HG03439 (cell line): ENCODE measurements around the gene CDC27.
"Not testable (repeated sequence)": the region's sequence is repeated elsewhere in the genome, so short reads cannot be mapped to it uniquely, and the experiment has no call there.

Experiments
- ATAC-seq: cut with Tn5 transposase; IDR thresholded peaks from one replicate; pipeline ENCODE4 v1.9.1; 2021; ENCODE audit warnings: mild to moderate bottlenecking, moderate library complexity; ENCODE audit not compliant: unreplicated experiment

Gene CDC27

GRCh38 chr17:47188876-47189731 lies at the start of gene CDC27:
Gene CDC27, minus strand, starts transcription at chr17:47189295. Its CDS starts 123 bp downstream, at chr17:47189172.
- peak; percentile 89 for ATAC-seq

GRCh38 chr17:47238321-47239010 lies 49.4 kb upstream of the CDC27 start:
- no peak for ATAC-seq

DNA sequence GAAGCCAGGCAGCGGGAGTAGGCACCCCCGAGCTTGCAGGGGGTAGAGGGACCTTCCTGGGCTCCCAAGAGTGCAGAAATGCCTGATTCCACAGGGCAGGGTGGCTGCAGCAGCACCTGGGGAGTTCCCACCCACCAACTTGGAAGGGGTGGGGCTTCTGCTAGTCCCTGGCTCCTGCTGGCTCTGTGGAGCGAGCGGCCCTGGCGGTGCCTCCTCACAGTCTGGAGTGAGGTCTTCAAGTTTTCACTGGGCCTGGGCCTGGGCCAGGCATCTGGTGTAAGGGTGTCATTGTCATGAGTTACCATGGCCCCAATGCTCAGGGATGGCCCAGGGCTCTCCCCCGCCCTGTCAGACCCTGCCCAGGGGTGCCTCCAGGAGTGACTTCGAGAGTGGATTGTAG lies 48.7 kb upstream of the CDC27 start:
- no peak for ATAC-seq

GRCh38 chr17:47235923-47236322 lies 46.8 kb upstream of the CDC27 start:
- ATAC-seq = no peak

DNA sequence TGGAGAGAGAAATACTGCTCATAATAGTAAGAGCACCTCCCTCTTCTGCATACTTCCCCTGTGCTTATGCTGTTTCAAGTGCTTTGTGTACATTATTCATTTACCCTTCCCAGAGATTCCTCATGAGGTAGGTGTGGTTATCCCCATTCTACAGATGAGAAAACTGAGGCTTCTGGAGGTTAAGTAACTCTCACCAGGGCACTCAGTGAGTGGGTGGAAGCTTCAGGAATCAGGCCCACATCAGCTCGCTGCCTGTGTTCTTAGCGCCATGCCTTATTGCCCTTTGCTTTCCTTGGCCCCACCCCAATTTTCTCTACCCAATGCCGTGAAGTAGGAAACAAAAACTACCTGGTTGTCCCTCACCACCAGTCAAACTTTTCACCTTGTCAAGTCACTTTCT lies 46.4 kb upstream of the CDC27 start:
- ATAC-seq = no peak

GRCh38 chr17:47232465-47232864 lies 43.4 kb upstream of the CDC27 start:
- ATAC-seq = no peak

- ATAC-seq = no peak
Measured at GRCh38 chr17:47231866-47232265, 42.8 kb upstream of the CDC27 start.

DNA sequence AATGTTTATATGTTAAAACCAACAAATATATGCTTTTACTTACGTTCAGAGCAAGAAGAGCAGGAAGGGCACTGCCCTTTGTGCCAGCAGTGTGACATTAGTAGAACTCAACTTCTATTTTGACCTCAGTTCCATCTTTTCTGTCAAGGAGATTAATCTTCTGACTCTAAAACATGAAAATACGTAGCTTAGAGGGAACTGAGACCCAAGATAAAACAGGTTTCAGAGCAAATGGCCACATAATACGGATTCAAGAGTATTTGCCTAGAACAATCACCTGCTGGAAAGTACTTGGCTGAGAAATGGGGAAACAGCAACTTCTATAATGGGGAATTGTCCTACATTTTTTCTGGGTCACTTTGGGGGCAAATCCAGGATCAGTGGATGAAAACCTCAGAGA lies 42.2 kb upstream of the CDC27 start:
- no peak for ATAC-seq

GRCh38 chr17:47230864-47231263 lies 41.8 kb upstream of the CDC27 start:
- no peak for ATAC-seq

GRCh38 chr17:47229535-47230443 lies 40.7 kb upstream of the CDC27 start:
- peak; percentile 75 for ATAC-seq

DNA sequence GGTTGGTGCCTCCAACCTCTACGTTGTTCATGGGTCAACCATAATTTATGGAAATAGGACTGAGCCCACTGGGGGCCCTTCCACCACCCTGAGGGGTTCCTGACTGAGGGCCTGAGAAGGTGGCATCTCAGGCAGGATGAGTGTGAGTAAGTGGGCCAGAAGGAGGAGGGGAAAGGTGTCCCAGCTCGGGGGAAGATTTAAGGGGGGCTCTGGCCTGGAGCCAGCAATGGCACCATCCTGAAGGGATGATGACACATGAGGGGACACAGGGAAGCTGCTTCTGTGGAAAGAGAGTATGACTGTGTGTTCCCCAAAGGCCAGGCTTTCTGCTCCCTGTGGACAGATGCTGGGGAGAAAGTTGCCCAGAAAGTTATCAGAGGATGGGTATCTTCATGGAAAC lies 38.8 kb upstream of the CDC27 start:
- ATAC-seq = no peak

- ATAC-seq = no peak
Measured at GRCh38 chr17:47225911-47226688, 37.0 kb upstream of the CDC27 start.

DNA sequence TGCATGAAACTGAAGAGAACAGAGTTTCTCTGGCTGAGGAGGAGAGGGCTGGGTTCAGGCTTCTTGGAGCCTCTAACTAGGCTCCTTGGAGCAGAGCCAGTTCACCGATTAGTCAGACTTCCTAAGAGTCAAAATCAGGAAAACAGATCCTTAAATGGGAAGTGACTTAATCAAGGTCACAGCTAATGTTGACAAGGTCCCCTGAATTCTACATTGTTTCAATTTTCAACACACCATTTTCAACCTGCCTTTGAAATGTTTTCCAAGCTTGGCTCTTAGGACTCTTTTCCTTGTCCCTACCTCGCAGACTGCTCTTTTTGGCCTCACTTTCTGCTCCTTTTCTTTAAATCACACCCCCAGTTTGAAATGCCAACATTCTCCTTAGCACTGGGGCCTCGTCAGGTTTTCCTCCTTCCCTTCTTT lies 36.4 kb upstream of the CDC27 start:
- no peak for ATAC-seq

- ATAC-seq = no peak
Measured at GRCh38 chr17:47224966-47225365, 35.9 kb upstream of the CDC27 start.

DNA sequence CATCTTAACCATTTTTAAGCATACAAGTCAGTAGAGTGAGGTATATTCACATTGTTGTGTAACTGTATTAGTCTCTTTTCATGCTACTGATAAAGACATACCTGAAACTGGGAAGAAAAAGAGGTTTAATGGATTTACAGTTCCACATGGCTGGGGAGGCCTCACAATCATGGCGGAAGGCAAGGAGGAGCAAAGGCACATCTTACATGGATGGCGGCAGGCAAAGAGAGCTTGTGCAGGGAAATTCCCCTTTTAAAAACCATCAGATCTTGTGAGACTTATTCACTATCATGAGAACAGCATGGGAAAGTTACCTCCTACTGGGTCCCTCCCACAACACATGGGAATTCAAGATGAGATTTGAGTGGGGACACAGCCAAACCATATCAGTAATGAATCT lies 35.0 kb upstream of the CDC27 start:
- not testable (repeated sequence) for ATAC-seq

- ATAC-seq = no peak
Measured at GRCh38 chr17:47223460-47223859, 34.4 kb upstream of the CDC27 start.

DNA sequence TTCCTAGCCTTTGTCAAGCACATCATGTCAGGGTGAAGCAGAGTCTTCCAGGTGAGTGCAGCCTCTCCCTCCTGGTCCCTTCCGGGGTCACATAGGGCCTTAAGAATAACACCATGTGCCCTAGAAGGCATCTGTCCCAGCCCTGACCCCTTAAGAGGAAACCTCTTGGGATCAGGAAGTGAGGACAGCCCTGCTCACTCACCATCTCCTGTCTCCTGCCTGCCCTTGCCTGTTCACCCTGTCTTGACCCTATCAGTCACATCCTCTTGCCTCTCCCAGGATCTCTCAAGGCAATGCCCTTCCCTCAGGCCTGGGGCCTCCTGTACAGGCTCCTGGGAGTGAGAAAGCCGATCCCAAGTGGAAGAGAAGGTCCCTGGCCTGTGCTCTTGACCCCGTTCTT lies 33.9 kb upstream of the CDC27 start:
- ATAC-seq = no peak

- ATAC-seq = no peak
Measured at GRCh38 chr17:47222047-47222446, 33.0 kb upstream of the CDC27 start.

GRCh38 chr17:47221154-47221553 lies 32.1 kb upstream of the CDC27 start:
- ATAC-seq = no peak

GRCh38 chr17:47220531-47220999 lies 31.5 kb upstream of the CDC27 start:
- no peak for ATAC-seq
